ENCODE results near the gene MRPL12. TPM values are rescaled to one million over a fixed set of nuclear protein-coding genes. Genes with fewer than 3 reads are reported as not detected.
"Not testable (repeated sequence)": the region's sequence is repeated elsewhere in the genome, so short reads cannot be mapped to it uniquely, and the experiment has no call there.

MRPL12 gene
- total RNA-seq, 1 experiment from 2014 or later, result 94.7 TPM

DNA sequence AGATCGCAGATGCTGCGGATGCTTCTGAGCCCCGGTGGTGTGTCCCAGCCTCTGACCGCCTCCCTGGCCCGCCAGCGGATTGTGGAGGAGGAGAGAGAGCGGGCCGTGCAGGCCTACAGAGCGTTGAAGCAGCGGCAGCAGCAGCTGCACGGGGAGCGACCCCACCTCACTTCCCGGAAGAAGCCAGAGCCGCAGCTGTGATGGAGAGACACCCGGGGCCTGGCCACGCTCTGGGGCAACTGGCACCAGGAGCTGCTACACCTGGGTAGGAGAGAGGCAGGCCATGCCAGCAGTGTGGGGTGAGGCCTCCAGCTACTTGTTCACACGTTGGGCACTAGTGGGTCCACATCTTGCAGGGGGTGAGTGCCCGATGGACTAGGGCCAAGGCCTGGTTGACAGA lies 30.7 kb upstream of the MRPL12 start:
- CTCF ChIA-PET, result no interaction called here
- intact Hi-C loops (cut with micrococcal nuclease; ENCODE audit: unreplicated experiment), result no loop called here
- DNase-seq, result no peak
- no TSS peak for BruUV-seq (replicated peaks)
- Mint-ChIP-seq H3K9me3 (ENCODE audit: low read depth, unreplicated experiment) (no peaks in the 10 kb centered on the region), H3K4me1 (ENCODE audit: low read depth, unreplicated experiment) (peaks cover 16% of the 10 kb centered on the region), H3K27ac (ENCODE audit: unreplicated experiment) (no peak overlapping the region), H3K4me3 (ENCODE audit: low read depth, unreplicated experiment) (no peak overlapping the region), H3K36me3 (ENCODE audit: insufficient read depth, unreplicated experiment) (peaks cover 77% of the 10 kb centered on the region), H3K27me3 (ENCODE audit: unreplicated experiment) (no peaks in the 10 kb centered on the region)
- TF ChIP-seq, protein P1, sequence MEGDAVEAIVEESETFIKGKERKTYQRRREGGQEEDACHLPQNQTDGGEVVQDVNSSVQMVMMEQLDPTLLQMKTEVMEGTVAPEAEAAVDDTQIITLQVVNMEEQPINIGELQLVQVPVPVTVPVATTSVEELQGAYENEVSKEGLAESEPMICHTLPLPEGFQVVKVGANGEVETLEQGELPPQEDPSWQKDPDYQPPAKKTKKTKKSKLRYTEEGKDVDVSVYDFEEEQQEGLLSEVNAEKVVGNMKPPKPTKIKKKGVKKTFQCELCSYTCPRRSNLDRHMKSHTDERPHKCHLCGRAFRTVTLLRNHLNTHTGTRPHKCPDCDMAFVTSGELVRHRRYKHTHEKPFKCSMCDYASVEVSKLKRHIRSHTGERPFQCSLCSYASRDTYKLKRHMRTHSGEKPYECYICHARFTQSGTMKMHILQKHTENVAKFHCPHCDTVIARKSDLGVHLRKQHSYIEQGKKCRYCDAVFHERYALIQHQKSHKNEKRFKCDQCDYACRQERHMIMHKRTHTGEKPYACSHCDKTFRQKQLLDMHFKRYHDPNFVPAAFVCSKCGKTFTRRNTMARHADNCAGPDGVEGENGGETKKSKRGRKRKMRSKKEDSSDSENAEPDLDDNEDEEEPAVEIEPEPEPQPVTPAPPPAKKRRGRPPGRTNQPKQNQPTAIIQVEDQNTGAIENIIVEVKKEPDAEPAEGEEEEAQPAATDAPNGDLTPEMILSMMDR (IDR thresholded peaks at IDR 0.05; ENCODE audit: unreplicated experiment), result no peak

DNA sequence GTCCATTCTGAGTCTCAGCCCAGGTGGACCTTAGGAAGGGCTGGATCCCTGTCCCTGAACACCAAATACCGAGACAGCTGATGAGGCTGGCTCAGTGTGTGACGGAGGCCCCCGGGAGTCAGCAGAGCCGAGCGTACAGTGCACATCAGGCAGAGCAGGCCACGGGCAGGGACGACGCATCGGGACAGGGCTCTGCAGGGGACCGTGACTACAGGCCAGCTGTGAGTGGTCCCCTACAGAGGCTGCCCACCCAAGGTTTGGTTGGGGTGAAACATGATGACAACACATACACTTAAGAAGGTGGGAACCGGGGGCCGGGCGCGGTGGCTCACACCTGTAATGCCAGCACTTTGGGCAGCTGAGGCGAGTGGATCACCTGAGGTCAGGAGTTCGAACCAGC lies 30.2 kb upstream of the MRPL12 start:
- BruUV-seq (replicated peaks), result no TSS peak
- intact Hi-C loops (cut with micrococcal nuclease; ENCODE audit: unreplicated experiment), result no loop called here
- no peak for DNase-seq
- Mint-ChIP-seq H3K27me3 (ENCODE audit: unreplicated experiment) (no peaks in the 10 kb centered on the region), H3K4me3 (ENCODE audit: low read depth, unreplicated experiment) (no peak overlapping the region), H3K36me3 (ENCODE audit: insufficient read depth, unreplicated experiment) (peaks cover 72% of the 10 kb centered on the region), H3K27ac (ENCODE audit: unreplicated experiment) (no peak overlapping the region), H3K4me1 (ENCODE audit: low read depth, unreplicated experiment) (peaks cover 12% of the 10 kb centered on the region), H3K9me3 (ENCODE audit: low read depth, unreplicated experiment) (no peaks in the 10 kb centered on the region)
- TF ChIP-seq, protein P1 (IDR thresholded peaks at IDR 0.05; ENCODE audit: unreplicated experiment), result no peak
- CTCF ChIA-PET, result no interaction called here

DNA sequence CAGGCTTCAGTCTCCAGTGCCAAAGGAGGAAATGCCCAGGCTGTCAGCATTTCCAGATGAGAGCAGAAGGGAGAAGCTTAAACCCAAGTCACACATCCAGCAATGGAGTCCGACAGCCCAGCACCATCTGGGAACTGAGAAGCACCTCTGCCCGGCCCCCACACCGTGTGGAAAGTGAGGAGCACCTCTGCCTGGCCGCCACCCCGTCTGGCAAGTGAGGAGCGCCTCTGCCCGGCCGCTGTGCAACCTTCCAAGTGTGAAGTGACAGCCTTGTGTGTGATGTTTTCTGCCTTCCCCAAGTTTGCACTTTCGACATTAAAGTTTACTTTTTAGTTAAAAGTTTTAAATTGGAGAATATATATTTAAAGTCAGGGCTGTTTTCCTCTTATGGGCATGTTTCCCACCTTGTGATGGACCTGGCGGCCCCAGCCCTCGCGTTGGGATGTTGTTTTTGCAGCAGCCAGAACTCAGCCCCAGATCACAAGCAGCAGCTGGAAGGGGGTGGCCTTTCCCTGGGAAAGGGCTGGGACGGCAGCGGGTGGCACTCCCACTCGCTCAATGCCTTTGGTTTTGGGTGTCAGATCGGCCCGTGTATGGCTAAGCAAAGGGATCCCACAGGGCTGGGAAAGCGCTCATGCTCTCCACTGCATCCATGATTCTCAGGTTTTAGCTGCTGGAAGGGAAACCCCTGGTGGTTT lies 29.5 kb upstream of the MRPL12 start:
- TF ChIP-seq, protein P1 (IDR thresholded peaks at IDR 0.05; ENCODE audit: unreplicated experiment), result no peak
- DNase-seq, result no peak
- no TSS peak for BruUV-seq (replicated peaks)
- intact Hi-C loops (cut with micrococcal nuclease; ENCODE audit: unreplicated experiment), result no loop called here
- no peak overlapping the region for H3K27ac Mint-ChIP-seq (ENCODE audit: unreplicated experiment)
- no peaks in the 10 kb centered on the region for H3K9me3 Mint-ChIP-seq (ENCODE audit: low read depth, unreplicated experiment)
- no peaks in the 10 kb centered on the region for H3K27me3 Mint-ChIP-seq (ENCODE audit: unreplicated experiment)
- H3K4me3 Mint-ChIP-seq (ENCODE audit: low read depth, unreplicated experiment), result no peak overlapping the region
- CTCF ChIA-PET, result no interaction called here
- H3K4me1 Mint-ChIP-seq (ENCODE audit: low read depth, unreplicated experiment), result peaks cover 7% of the 10 kb centered on the region
- peaks cover 65% of the 10 kb centered on the region for H3K36me3 Mint-ChIP-seq (ENCODE audit: insufficient read depth, unreplicated experiment)

DNA sequence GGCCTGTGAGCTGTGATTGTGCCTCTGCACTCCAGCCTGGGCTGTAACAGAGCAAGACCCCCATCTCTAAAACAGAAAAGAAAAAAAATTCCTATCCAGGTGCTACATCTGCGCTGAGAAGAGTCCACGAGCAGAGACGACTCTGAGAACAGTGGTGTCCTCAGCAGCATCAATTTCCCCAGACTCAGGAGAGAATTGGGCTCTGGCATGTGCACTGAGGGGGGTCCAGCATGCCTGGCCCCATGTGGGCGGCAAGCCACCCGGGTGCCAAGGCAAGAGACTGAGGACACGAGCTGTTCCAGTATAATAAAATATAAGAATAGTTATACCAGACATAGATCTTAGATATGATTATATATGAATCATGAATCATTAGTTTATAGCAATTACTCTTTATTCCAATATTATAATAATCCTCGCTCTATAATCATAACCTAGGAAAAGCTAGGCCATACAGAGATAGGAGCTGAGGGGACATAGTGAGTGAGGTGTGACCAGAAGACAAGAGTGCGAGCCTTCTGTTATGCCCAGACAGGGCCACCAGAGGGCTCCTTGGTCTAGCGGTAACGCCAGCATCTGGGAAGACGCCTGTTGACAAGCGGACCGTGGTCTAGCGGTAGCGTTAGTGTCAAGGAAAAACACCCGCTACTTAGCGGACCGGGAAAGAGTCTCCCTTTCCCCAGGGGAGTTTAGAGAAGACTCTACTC lies 27.5 kb upstream of the MRPL12 start:
- peaks cover 63% of the 10 kb centered on the region for H3K36me3 Mint-ChIP-seq (ENCODE audit: insufficient read depth, unreplicated experiment)
- H3K9me3 Mint-ChIP-seq (ENCODE audit: low read depth, unreplicated experiment); H3K4me1 Mint-ChIP-seq (ENCODE audit: low read depth, unreplicated experiment); H3K27me3 Mint-ChIP-seq (ENCODE audit: unreplicated experiment); BruUV-seq (replicated peaks); CTCF ChIA-PET; intact Hi-C loops (cut with micrococcal nuclease; ENCODE audit: unreplicated experiment); H3K4me3 Mint-ChIP-seq (ENCODE audit: low read depth, unreplicated experiment); H3K27ac Mint-ChIP-seq (ENCODE audit: unreplicated experiment): not testable (repeated sequence)
- peak; percentile 32 for DNase-seq
- TF ChIP-seq, protein P1 (IDR thresholded peaks at IDR 0.05; ENCODE audit: unreplicated experiment), result peak; percentile 55

All from Calu3 (cell line).